Left ventricle myocardium inferior (tissue), 1 donor: Measurements from ENCODE around the gene SLC15A5. TPM values are rescaled to one million over a fixed set of nuclear protein-coding genes. Genes with fewer than 3 reads are reported as not detected.

Source experiments
- DNase-seq: peaks from one replicate; pipeline ENCODE4 v3.0.0-alpha.2; 2020
- H3K27ac ChIP-seq: fragments of 200-600 bp; replicated peaks from 2 replicates; pipeline ENCODE4 v1.8.0; 2021
- H3K27me3 ChIP-seq: fragments of 200-600 bp; 2 replicates; pipeline ENCODE4 v1.8.0; 2021; ENCODE audit warnings: low read depth
- H3K36me3 ChIP-seq: fragments of 200-600 bp; 2 replicates; pipeline ENCODE4 v1.8.0; 2021
- H3K4me1 ChIP-seq: fragments of 200-600 bp; 2 replicates; pipeline ENCODE4 v1.8.0; 2021
- H3K4me3 ChIP-seq: fragments of 200-600 bp; 2 replicates; pipeline ENCODE4 v1.8.0; 2021; ENCODE audit warnings: mild to moderate bottlenecking, moderate library complexity
- H3K9me3 ChIP-seq: fragments of 200-600 bp; replicated peaks from 2 replicates; pipeline ENCODE4 v1.8.0; 2021
- CTCF ChIP-seq: fragments of 200-600 bp; IDR thresholded peaks from 2 replicates; pipeline ENCODE4 v1.8.0; 2021; ENCODE audit warnings: antibody characterized with exemption, mild to moderate bottlenecking, borderline replicate concordance
- intact Hi-C: fragments of 100-400 bp; cut with micrococcal nuclease; formaldehyde crosslinking; loops from one replicate; pipeline ENCODE4 v1.11.0; 2022
- total RNA-seq: library from RNA; stranded (reverse); fragmentation: NEBNext Ultra II Directional; extraction: Animal tissue kit (Norgen Biotek cat#: 25700); gene quantifications from one replicate; pipeline ENCODE4 v1.2.1, GENCODE V29; 2021
- donor health status: DM: no; HTN: yes; CAD: no; lungs with severe emphysema.

SLC15A5 gene
- total RNA-seq, 1 donor from 2014 or later = not detected

DNA sequence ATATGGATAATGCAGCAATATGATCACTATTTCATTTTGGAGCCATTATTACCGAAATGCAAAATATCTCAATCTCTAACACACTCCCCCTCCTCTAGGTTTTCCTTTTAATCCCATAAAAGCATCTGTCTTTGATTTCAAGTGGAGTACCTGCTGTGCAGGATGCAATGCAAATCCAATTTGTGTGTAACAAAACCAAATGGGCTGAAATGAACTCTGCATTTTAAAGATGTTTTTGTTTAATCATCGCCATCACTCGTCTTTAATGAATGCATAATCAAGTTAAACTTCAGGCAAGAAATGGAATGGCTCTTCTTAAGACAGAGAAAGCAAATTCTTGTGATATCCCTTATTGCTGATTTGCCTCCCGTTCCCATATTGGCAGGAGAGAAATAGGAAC lies 114.3 kb downstream of the SLC15A5 start:
- Histone ChIP-seq H3K27ac (no peak overlapping the region), H3K4me3 (no peak overlapping the region), H3K4me1 (no peaks in the 10 kb centered on the region), H3K36me3 (no peaks in the 10 kb centered on the region), H3K9me3 (no peaks in the 10 kb centered on the region), H3K27me3 (no peaks in the 10 kb centered on the region)
- no peak for DNase-seq
- no peak for TF ChIP-seq CTCF
- intact Hi-C loops = no loop called here

GRCh38 chr12:16159571-16159970 lies 117.9 kb downstream of the SLC15A5 start:
- Histone ChIP-seq H3K27me3 (no peaks in the 10 kb centered on the region), H3K36me3 (no peaks in the 10 kb centered on the region), H3K27ac (no peak overlapping the region), H3K4me3 (no peak overlapping the region), H3K9me3 (no peaks in the 10 kb centered on the region), H3K4me1 (no peaks in the 10 kb centered on the region)
- no peak for DNase-seq
- TF ChIP-seq CTCF = no peak
- intact Hi-C loops = no loop called here

GRCh38 chr12:16158050-16158449 lies 119.4 kb downstream of the SLC15A5 start:
- intact Hi-C loops = no loop called here
- no peak for TF ChIP-seq CTCF
- Histone ChIP-seq H3K4me1 (no peaks in the 10 kb centered on the region), H3K27ac (no peak overlapping the region), H3K4me3 (no peak overlapping the region), H3K27me3 (no peaks in the 10 kb centered on the region), H3K36me3 (no peaks in the 10 kb centered on the region), H3K9me3 (no peaks in the 10 kb centered on the region)
- DNase-seq = no peak

DNA sequence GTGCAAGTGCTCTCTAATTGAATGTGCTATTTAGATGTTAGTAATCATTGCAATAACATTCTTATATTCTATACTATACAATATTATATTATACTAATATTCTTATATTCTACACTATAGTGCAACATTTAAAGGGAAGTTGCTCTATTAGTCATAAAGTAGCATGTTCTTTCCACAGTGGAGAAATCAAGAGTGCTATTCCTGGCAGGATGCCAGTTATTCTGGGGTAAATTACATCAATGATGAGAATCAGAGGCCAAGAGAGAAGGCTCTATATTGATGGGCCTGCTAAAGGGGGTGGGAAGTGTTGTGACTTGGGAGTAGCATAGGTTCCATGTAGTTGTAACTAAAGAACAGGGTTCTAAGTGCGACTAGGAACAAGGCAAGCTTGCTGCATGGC lies 121.5 kb downstream of the SLC15A5 start:
- intact Hi-C loops = no loop called here
- no peak for TF ChIP-seq CTCF
- no peaks in the 10 kb centered on the region for H3K4me1 ChIP-seq
- H3K27ac ChIP-seq = no peak overlapping the region
- no peak for DNase-seq
- no peaks in the 10 kb centered on the region for H3K36me3 ChIP-seq
- H3K27me3 ChIP-seq = no peaks in the 10 kb centered on the region
- no peak overlapping the region for H3K4me3 ChIP-seq
- H3K9me3 ChIP-seq = no peaks in the 10 kb centered on the region

DNA sequence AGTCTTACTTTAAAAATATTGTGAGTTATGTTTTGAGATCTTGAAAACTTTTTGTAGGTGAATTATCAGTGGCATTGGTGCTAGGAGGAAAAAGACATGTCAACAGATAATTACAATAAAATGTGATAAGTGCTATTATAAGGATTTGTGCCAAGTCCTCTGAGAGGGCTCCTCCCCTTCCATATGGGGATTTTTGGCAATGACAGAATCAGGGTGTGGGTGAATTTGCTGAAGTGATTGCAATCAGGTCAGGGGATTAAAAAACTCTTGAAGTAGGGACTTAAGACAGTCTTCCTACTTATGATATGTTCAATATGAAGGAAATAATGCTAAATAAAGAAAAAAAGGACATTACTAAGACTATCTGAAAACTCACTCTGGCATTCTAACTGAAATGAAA lies 122.5 kb downstream of the SLC15A5 start:
- Histone ChIP-seq H3K9me3 (no peaks in the 10 kb centered on the region), H3K4me1 (no peaks in the 10 kb centered on the region), H3K27me3 (no peaks in the 10 kb centered on the region), H3K27ac (no peak overlapping the region), H3K4me3 (no peak overlapping the region), H3K36me3 (no peaks in the 10 kb centered on the region)
- no peak for DNase-seq
- TF ChIP-seq CTCF = no peak
- intact Hi-C loops = no loop called here
